Uterus (tissue), 2 donors: Measurements from ENCODE around the gene OSBPL9.

Source experiments
- CTCF ChIP-seq, 4 experiments: fragments of 200-600 bp in 2 of 4; fragments of 450-650 bp in 2 of 4; sonication (generic) in 2 of 4; IDR thresholded peaks; one replicate each; pipeline ENCODE4 v1.5.1; 2016 to 2019; ENCODE audit warnings: antibody characterized with exemption in 4 of 4, mild to moderate bottlenecking in 2 of 4, moderate library complexity in 1 of 4
- POLR2A ChIP-seq, 2 donors: fragments of 450-650 bp; IDR thresholded peaks; one replicate each; pipeline ENCODE4 v1.6.1; 2016; ENCODE audit warnings: antibody characterized with exemption in 2 of 2, mild to moderate bottlenecking in 1 of 2, moderate library complexity in 1 of 2

- no peak for TF ChIP-seq POLR2A (IDR thresholded peaks at IDR 0.05)
- no peak for TF ChIP-seq CTCF (IDR thresholded peaks at IDR 0.05)
Measured at GRCh38 chr1:51752073-51752948, 135.4 kb downstream of the OSBPL9 start.
